M059J (cell line): ENCODE results near the gene POU2F2. TPM values are rescaled to one million over a fixed set of nuclear protein-coding genes. Genes with fewer than 3 reads are reported as not detected.

ENCODE experiments used
- DNase-seq: peaks from one replicate; pipeline ENCODE4 v3.0.0-alpha.2; 2012; ENCODE audit warnings: low read depth
- total RNA-seq: library from RNA; depleted of rRNA; stranded (reverse); fragments of >200 nt; shearing (Covaris generic); gene quantifications from 2 replicates; pipeline ENCODE4 v1.2.3, GENCODE V29; 2014

The POU2F2 gene
- total RNA-seq, 1 experiment from 2014 or later: 0.30 TPM

GRCh38 chr19:42125536-42125935 lies 6.7 kb downstream of the POU2F2 start:
- no peak for DNase-seq

DNA sequence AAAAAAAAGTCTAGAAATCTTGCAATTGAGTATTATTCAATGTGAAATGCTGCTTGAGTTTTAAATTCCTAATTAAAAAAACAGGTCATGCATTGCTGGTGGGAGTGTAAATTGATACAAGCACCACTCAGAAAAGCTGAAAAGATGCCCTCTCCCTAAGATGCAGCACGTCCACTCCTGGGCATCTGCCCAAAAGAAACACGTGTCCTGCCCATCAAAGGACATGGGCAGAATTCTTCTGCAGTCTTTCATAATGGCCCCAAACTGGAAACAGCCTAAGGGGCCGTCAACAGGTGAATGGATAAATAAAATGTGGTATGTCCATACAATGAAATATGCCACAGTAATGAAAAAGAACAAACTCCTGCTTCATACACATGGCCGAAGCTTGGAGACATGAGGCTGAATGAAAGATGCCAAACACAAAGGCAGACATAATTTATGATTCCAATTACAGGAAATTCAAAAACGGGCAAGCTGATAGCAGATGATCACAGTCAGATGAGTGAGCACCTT lies 7.8 kb downstream of the POU2F2 start:
- DNase-seq: peak; percentile 75

DNA sequence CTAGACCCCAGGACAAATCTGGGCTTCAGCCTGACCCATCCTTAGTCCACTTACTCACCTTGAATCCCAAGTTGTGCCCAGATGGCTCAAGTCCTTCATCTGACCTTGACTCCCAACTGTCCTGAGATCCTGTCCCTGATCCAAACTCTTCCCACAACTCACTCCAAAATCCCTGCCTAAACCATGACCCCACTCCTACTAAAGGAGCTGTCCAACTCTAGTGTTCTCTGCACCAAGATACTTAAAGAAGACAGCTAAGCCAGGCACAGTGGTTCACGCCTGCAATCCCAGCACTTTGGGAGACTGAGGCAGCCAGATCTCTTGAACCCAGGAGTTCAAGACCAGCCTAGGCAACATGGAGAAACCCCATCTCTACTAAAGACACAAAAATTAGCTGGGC lies 8.5 kb downstream of the POU2F2 start:
- no peak for DNase-seq

- peak; percentile 34 for DNase-seq
Observed at GRCh38 chr19:42122691-42123607, 9.3 kb downstream of the POU2F2 start.

DNA sequence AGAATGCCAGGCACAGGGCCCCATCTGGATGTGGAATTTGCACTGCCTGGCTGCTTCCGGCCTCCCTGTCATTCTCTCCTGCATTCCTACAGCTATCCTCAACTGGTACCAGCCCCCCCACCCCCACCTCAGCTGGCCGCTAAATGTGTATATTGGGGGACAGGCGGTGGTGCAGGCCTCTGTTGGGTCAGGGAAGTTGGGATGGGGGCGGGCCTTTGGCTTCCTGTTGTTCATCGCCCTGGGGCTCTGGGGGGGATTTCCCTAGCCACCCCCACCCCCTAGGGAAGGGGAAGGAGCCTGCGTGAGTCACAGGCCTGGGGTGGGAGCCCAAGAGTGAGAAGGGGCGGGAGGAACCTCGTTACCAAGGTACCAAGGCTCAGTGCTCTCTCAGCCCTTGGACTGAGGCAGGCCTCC lies 10.6 kb downstream of the POU2F2 start:
- DNase-seq: peak; percentile 98

GRCh38 chr19:42121036-42121621 lies 11.1 kb downstream of the POU2F2 start:
- peak; percentile 20 for DNase-seq

- no peak for DNase-seq
Observed at GRCh38 chr19:42120276-42120980, 11.8 kb downstream of the POU2F2 start.

GRCh38 chr19:42117076-42117475 lies 15.2 kb downstream of the POU2F2 start:
- no peak for DNase-seq

GRCh38 chr19:42116308-42117075 lies 15.8 kb downstream of the POU2F2 start:
- no peak for DNase-seq

- no peak for DNase-seq
Observed at GRCh38 chr19:42115705-42116104, 16.5 kb downstream of the POU2F2 start.

DNA sequence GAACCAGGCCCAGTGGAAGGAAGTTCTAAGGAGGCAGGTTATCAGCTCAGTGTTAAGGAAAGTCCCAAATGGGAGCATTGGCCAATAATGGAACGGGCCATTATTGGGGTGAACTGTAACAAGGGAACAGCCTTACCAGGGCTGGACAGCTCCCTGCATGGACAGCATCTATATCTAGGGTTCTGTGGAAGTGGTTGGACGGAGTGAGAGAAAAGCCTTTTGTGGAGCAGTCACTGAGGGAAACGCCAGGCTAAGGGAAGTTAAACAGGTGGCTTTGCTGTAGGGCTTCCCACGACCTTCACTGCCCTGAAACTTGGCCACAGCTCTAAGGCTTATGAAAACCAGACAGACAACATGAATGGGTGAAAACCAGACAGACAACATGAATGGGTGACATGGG lies 17.0 kb downstream of the POU2F2 start:
- peak; percentile 42 for DNase-seq

- DNase-seq: peak; percentile 67
Observed at GRCh38 chr19:42114412-42114811, 17.8 kb downstream of the POU2F2 start.

GRCh38 chr19:42113641-42114348 lies 18.5 kb downstream of the POU2F2 start:
- peak; percentile 99 for DNase-seq

GRCh38 chr19:42111811-42112210 lies 20.4 kb downstream of the POU2F2 start:
- DNase-seq: peak; percentile 71

DNA sequence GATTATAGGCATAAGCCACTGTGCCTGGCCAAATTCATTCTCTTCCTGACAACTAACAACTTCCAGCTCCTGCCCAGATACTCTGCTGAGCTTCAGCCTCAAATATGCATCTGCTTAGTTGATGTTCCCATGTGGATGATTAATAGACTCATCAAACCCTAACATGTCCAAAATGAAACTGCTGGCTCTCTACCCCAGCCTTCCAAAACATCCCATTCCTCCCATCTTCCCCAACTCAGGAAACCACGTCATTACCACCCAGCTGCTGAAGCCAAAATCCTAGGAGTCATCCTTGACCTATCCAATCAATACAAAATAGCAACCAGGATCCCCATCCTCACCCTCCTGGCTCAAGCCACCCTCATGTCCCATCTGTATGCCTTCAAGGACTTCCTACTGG lies 20.9 kb downstream of the POU2F2 start:
- DNase-seq: peak; percentile 80

GRCh38 chr19:42110658-42111057 lies 21.6 kb downstream of the POU2F2 start:
- no peak for DNase-seq

DNA sequence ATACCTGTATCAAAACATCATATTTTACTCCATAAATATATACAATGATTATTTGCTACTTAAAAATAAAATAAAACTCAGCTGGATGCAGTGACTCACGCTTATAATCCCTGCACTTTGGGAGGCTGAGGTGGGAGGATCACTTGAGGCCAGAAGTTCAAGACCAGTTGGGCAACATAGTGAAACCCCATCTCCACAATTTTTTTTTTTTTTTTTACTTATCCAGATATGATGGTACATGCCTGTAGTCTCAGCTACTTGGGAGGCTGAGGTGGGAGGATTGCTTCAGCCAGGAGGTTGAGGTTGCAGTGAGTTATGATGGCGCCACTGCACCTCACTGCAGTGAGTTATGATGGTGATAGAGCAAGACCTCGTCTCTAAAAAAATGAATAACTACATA lies 22.4 kb downstream of the POU2F2 start:
- DNase-seq: no peak

DNA sequence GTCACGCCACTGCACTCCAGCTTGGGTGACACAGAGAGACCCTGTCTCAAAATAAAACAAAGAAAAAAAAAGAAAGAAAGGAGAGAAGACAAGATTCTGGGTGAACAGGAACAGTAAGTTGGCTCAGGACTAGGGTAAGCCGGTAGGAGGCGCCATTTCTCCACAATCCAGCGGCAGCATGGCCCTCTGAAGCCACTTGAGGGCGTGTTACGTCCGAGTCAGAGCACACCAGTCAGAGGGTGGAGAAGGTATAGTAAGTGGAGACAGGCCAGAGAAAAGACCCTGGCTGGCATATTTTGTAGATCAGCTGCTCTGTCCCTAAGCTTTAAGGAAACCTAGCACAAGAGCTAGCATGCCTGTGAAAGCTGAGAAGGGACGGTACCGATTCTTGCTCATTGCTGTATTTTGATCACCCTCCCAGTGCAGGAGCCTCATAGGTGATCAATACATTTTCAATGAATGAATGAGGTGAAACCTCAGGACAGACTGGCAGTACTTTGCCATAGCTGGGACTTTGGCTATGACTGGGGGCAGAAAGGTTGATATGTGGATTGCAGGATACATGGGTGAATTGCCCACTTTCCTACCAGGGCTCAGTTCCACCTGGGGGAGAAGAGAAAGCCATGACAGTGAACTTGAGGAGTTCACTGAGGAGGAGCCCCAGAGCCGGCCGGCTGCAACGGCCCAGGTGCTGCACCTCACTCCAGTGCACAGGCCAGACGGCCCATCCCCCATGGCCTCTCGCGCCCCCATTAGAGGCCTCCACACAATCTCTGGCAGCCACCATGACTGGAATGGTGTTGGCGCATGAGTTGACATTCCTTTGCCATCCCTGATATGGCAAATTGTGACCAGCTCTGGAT lies 23.5 kb downstream of the POU2F2 start:
- peak; percentile 84 for DNase-seq

GRCh38 chr19:42105368-42105767 lies 26.9 kb downstream of the POU2F2 start:
- DNase-seq: no peak

DNA sequence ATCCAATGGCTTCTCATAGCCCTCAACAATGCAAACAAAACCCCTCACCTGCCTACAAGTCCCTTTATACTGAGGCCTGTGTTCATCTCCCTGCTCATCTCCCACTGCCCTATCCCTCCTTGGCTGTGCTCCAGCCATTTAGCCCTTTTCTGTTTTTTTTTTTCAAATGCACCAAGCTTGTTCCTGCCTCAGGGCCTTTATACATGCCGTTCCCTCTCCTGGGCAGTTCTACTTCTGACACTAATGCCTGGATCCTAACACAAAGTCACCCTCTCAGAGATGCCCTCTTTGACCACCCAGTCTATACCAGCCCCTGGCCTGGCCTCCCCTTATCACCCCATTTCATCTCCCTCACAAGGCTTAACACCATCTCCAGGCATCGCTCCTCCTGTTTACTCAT lies 29.4 kb downstream of the POU2F2 start:
- no peak for DNase-seq
